ENCODE data around the gene ADORA2B. TPM values are rescaled to one million over a fixed set of nuclear protein-coding genes. Genes with fewer than 3 reads are reported as not detected.

ADORA2B gene
- total and polyA plus RNA-seq, 2 experiments from 2014 or later: 3.3 to 7.9 TPM

DNA sequence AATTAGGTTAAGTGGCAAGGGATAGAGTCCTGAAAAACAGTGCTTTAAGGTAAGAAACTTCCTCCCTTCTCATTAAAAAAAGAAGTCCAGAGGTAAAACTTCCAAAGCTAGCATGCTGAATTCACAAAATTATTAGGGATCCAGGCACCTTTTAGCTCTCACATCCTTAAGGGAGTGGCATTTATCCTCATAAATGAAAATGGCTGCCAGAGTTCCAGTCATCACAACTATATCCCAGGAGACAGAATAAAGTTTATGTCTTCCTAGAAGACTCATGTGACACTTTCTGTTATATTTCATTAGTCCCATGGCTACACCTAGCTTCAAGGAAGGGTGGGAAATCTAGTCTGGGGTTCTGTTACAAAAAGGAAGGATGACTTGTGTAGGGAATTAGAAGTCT lies 23.3 kb upstream of the ADORA2B start (continued):
- TF ChIP-seq, protein P1, sequence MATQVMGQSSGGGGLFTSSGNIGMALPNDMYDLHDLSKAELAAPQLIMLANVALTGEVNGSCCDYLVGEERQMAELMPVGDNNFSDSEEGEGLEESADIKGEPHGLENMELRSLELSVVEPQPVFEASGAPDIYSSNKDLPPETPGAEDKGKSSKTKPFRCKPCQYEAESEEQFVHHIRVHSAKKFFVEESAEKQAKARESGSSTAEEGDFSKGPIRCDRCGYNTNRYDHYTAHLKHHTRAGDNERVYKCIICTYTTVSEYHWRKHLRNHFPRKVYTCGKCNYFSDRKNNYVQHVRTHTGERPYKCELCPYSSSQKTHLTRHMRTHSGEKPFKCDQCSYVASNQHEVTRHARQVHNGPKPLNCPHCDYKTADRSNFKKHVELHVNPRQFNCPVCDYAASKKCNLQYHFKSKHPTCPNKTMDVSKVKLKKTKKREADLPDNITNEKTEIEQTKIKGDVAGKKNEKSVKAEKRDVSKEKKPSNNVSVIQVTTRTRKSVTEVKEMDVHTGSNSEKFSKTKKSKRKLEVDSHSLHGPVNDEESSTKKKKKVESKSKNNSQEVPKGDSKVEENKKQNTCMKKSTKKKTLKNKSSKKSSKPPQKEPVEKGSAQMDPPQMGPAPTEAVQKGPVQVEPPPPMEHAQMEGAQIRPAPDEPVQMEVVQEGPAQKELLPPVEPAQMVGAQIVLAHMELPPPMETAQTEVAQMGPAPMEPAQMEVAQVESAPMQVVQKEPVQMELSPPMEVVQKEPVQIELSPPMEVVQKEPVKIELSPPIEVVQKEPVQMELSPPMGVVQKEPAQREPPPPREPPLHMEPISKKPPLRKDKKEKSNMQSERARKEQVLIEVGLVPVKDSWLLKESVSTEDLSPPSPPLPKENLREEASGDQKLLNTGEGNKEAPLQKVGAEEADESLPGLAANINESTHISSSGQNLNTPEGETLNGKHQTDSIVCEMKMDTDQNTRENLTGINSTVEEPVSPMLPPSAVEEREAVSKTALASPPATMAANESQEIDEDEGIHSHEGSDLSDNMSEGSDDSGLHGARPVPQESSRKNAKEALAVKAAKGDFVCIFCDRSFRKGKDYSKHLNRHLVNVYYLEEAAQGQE (IDR thresholded peaks at IDR 0.05; ENCODE audit: unreplicated experiment): no peak
- TF ChIP-seq, protein P2, sequence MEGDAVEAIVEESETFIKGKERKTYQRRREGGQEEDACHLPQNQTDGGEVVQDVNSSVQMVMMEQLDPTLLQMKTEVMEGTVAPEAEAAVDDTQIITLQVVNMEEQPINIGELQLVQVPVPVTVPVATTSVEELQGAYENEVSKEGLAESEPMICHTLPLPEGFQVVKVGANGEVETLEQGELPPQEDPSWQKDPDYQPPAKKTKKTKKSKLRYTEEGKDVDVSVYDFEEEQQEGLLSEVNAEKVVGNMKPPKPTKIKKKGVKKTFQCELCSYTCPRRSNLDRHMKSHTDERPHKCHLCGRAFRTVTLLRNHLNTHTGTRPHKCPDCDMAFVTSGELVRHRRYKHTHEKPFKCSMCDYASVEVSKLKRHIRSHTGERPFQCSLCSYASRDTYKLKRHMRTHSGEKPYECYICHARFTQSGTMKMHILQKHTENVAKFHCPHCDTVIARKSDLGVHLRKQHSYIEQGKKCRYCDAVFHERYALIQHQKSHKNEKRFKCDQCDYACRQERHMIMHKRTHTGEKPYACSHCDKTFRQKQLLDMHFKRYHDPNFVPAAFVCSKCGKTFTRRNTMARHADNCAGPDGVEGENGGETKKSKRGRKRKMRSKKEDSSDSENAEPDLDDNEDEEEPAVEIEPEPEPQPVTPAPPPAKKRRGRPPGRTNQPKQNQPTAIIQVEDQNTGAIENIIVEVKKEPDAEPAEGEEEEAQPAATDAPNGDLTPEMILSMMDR (conservative IDR thresholded peaks at IDR 0.05; ENCODE audit: low read depth in 2 of 2): no peak
- TF ChIP-seq CREB1 (CRISPR knock-in tag; IDR thresholded peaks at IDR 0.05; ENCODE audit: low read depth) (no peak), EZH2phosphoT487 (IDR thresholded peaks at IDR 0.05; ENCODE audit: unreplicated experiment) (no peak), POLR2AphosphoS5 (IDR thresholded peaks at IDR 0.05; ENCODE audit: low read depth) (no peak), NANOG (IDR thresholded peaks at IDR 0.05; ENCODE audit: borderline replicate concordance) (no peak), STAT1 (IDR thresholded peaks at IDR 0.05; ENCODE audit: unreplicated experiment) (no peak), ZNF114 (CRISPR knock-in tag; IDR thresholded peaks at IDR 0.05) (no peak), JUNB (IDR thresholded peaks at IDR 0.05; ENCODE audit: unreplicated experiment) (no peak)
- TF ChIP-seq, protein P3, sequence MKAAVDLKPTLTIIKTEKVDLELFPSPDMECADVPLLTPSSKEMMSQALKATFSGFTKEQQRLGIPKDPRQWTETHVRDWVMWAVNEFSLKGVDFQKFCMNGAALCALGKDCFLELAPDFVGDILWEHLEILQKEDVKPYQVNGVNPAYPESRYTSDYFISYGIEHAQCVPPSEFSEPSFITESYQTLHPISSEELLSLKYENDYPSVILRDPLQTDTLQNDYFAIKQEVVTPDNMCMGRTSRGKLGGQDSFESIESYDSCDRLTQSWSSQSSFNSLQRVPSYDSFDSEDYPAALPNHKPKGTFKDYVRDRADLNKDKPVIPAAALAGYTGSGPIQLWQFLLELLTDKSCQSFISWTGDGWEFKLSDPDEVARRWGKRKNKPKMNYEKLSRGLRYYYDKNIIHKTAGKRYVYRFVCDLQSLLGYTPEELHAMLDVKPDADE (IDR thresholded peaks at IDR 0.05): no peak

DNA sequence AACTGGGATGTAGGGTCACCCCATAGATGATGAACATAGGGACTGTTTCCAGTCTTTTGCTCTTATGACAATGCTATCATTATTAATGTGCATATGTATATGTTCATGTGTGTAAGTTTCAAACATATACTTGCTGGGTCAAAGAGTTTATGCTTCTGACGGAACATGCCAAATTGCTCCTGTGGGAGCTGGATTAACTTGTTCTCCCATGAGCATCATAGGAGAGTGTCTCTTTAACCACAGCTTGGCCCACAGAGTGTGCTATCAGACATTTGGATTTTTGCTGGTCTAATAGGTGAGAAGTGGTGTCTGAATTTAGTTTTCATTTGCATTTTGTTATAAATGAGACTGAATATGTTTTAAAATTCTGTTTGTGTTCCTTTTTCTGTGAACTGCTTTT lies 22.3 kb upstream of the ADORA2B start:
- H3K9me3 Mint-ChIP-seq: no peaks in the 10 kb centered on the region
- no peak overlapping the region for H3K27ac Mint-ChIP-seq
- TF ChIP-seq CREB1 (CRISPR knock-in tag; IDR thresholded peaks at IDR 0.05; ENCODE audit: low read depth) (no peak), ZNF331 (CRISPR knock-in tag; IDR thresholded peaks at IDR 0.05; ENCODE audit: low read depth) (no peak)
- TF ChIP-seq, protein P3 (IDR thresholded peaks at IDR 0.05): no peak
- TF ChIP-seq, protein P1 (IDR thresholded peaks at IDR 0.05; ENCODE audit: unreplicated experiment): no peak
- H3K4me3 Mint-ChIP-seq: no peak overlapping the region
- no peaks in the 10 kb centered on the region for H3K4me1 Mint-ChIP-seq
- H3K27me3 ChIP-seq (ENCODE audit: insufficient read depth): peaks cover 6% of the 10 kb centered on the region; the same call in 1 of the 2 replicates
- no peak overlapping the region for H2AFZ ChIP-seq
- H3K79me2 ChIP-seq (replicated peaks; ENCODE audit: insufficient read depth): no peaks in the 10 kb centered on the region
- peaks cover 6% of the 10 kb centered on the region; the same call in 1 of the 2 replicates for H3K4me1 ChIP-seq (ENCODE audit: insufficient read depth)
- H3K4me3 ChIP-seq: no peak overlapping the region
- ATAC-seq (no peak), DNase-seq (ENCODE audit: low spot score) (no peak)
- H3K36me3 ChIP-seq (ENCODE audit: insufficient read depth): no peaks in the 10 kb centered on the region
- H3K9me2 ChIP-seq (ENCODE audit: insufficient read depth): no peaks in the 10 kb centered on the region
- H3F3A ChIP-seq (replicated peaks; ENCODE audit: low read depth): no peaks in the 10 kb centered on the region
- H3K4me2 ChIP-seq: no peak overlapping the region
- H3K27ac ChIP-seq (ENCODE audit: low read depth): no peak overlapping the region
- H3K27me3 Mint-ChIP-seq (ENCODE audit: insufficient read depth, low read depth, poor library complexity): peaks cover 6% of the 10 kb centered on the region
- H4K20me1 ChIP-seq (replicated peaks; ENCODE audit: insufficient read depth): no peaks in the 10 kb centered on the region
- H3K36me3 Mint-ChIP-seq (ENCODE audit: low read depth): no peaks in the 10 kb centered on the region
